Stimulated activated CD8-positive, alpha-beta memory T cell treated with anti-CD3 and anti-CD28 coated beads, Interleukin-7, amount 100 ng/mL, for 48 hours (primary cell): Measurements from ENCODE around the gene VCL.
"Not testable (repeated sequence)": the region's sequence is repeated elsewhere in the genome, so short reads cannot be mapped to it uniquely, and the experiment has no call there.

Experiments used
- DNase-seq, 2 donors: peaks; one replicate each; pipeline ENCODE4 v3.0.0-alpha.2; 2020; ENCODE audit warnings: low read depth in 1 of 2; ENCODE audit errors: extremely low read depth in 1 of 2

VCL gene

DNA sequence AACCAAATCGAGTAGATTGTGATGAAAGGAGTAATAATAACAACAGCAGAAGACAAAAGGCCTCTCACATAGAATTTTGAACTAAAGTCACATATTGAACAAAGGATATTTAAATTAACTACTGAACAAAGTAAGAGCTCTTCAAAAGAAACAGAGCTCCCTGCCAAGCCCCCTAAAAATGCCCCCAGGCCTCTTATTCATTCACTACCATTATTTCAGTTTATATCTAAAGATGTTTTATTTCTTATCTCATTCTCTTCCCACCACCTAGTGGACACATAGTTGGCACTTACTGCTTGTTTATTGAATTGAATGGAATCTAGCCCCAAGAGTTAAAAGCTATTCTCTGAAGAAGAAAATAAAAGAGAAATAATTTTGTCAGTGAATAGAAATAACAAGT, 37.4 kb downstream of the VCL start:
- DNase-seq: no peak

DNA sequence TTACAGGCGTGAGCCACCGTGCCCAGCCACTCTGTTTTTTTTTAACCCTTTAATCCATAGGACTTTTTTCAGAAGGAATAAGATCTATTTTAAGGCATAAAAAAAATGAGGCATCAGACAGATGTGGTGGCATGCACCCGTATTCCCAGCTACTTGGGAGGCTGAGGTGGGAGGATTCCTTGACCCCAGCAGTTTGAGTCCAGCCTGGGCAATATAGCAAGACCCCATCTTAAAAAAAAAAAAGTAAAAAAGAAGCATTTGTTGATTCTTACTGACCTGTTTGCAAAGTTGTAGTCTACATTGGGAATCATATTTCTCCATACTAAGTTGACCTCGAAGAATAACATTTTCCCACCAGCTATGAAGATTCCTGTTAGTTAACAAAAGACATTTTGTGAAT, 38.6 kb downstream of the VCL start:
- DNase-seq: no peak

DNA sequence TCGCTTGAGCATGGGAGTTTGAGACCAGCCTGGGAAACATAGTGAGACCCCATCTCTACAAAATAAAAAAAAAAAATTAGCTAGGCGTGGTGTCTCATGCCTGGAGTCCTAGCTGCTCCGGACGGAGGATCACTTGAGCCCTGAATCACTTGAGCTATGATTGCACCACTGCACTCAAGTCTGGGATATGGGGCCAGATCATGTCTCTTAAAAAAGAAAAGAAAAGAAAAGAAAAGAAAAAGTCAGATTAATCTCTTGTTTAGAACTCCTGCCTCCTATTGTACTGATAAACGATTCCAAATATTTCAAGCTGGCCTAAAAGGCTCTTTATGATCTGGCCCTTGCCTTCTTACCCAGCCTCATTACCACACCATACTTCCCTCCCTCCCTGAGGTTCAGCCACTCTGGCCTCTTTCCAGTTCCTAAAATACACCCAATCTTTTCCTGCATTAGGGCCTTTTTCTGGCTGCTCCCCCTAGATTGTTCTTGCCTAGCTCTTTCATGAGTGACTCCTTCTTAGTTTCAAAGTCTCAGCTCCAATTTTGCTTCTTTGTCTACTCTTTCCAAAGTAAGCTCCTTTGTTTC, 41.7 kb downstream of the VCL start:
- DNase-seq: no peak

DNA sequence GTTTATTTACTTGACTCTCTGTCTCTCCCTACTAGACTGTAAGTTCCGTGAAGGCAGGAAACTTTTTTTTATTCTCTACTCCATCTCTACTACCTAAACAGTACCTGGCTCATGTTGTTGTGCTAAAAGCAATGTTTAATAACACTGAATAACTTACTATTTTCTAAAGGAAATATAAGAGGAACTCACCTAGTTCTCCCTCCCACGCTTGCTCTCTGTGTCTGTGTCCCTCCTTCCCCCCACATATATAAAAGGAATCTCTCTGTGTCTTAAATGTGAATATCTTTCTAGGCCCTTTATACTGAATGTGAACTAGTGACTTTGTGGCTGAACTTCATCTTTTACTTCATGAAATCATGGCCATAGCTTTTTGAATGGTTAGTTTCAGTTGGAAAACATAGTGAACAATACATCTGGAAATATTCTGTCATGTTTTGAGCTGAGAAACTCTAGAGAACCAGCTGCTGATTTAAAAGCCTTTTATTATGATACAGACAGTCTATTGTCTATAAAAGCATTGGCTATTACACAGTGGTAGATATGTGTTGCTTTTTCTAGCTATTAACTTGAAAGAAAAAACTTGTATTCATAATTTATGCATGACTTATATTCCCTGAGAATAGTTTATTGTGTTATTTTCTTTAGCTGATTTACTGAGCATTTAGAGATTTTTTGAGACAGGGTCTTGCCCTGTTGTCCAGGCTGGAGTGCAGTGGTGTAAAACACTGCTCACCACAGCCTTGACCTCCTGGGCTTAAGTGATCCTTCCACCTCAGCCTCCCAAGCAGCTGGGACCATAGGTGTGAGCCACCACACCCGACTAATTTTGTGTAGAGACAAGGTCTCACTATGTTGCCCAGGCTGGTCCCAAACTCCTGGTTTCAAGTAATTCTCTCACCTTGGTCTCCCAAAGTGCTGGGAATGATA, 42.5 kb downstream of the VCL start:
- no peak for DNase-seq

DNA sequence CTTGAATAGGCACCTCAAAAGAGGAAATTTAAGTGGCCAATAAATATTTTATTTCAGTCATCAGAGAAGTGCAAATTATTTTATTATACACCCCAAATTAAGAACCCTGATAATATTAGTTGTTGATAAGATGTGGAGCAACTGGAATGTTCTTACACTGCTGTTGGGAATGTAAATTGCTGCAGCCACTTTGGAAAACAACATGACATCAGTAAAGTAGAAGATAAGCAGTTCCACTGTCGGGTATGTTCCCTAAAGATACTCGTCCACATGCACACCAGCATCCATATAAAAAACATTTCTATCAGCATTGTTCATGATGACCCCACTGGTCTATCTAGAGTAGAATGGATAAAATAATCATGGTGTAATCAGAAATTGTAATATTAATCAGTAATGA, 46.5 kb downstream of the VCL start:
- DNase-seq: no peak

GRCh38 chr10:74047304-74047703, 49.4 kb downstream of the VCL start:
- no peak for DNase-seq

- DNase-seq: no peak
Observed at GRCh38 chr10:74047871-74048270, 50.0 kb downstream of the VCL start.

- no peak for DNase-seq
Observed at GRCh38 chr10:74048433-74048832, 50.5 kb downstream of the VCL start.

- DNase-seq: no peak
Observed at GRCh38 chr10:74049955-74050354, 52.0 kb downstream of the VCL start.

DNA sequence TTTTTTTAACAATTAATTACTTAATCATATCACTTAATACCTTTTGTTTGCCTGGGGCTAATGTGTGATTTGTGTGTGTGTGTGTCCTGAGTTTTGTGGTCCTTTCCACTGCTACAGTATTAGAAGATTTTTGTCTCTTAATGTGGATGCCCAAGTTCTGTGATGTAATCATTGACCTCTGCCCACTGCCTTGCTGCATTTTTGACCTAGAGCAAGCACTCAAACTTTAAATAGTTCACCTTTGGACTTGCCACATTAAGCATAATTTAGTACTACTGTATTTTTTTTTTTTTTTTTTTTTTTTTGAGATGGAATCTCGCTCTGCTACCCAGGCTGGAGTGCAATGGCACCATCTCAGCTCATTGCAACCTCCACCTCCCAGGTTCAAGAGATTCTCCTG, 52.7 kb downstream of the VCL start:
- DNase-seq: no peak

GRCh38 chr10:74051736-74052342, 53.9 kb downstream of the VCL start:
- no peak for DNase-seq

GRCh38 chr10:74052994-74053393, 55.1 kb downstream of the VCL start:
- DNase-seq: no peak

GRCh38 chr10:74055383-74056049, 57.6 kb downstream of the VCL start:
- DNase-seq: no peak

DNA sequence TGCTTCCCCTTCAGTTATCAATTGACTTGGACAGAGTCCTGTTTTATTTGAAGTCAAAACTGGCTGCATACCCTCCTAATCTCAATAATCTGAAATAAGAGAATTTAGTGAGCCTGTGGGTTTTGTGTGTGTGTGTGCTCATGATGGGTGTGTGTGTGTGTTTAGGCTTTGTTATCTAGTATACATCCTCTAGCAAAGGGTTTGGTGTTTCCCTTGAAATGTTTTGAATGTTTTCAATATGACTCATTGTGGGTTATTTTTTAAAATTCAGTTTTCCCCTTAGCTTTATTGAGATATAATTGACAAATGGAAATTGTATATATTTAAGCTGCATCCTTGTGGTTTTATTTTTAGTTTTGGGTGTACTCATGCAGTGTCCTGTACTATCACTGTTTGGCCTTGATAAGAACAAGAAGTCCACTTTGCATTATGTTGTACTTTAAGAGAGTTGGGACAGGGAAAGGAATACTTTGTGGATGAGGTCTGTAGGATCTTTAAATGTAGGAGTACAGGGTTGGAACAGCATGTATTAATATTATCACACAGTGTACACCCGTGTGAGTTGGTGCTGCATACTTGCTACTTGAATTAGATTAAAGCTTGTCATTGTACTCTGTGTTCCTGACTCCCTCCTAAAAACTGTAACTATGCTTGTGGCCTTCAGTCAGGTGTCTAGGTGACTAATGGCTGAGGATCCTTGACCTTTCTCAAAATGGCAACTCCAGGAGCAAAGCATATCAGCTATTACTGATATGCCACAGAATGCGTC, 58.3 kb downstream of the VCL start:
- DNase-seq: no peak

DNA sequence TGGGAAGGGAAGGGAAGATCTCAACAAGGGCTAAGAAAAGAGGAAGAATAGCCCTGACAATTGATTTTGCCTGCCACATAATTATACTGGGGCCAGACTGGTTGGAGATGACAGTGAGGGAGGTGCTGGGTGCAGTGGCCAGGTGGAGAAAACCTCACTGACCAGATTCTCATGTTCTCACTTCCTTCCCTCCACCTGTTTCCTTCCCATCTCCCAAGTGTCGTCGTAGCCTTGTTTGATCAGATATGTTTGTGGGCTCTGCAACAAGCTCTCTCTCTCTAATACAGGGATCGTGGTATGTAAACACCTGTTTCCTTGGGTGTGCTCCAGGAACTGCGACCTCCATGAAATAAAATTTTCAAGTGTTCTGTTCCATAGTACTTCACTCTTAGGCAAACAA, 60.2 kb downstream of the VCL start:
- DNase-seq: no peak

GRCh38 chr10:74058658-74059057, 60.7 kb downstream of the VCL start:
- no peak for DNase-seq

- no peak for DNase-seq
Observed at GRCh38 chr10:74061104-74061503, 63.2 kb downstream of the VCL start.

- DNase-seq: not testable (repeated sequence)
Observed at GRCh38 chr10:74061978-74062377, 64.1 kb downstream of the VCL start.

- DNase-seq: no peak
Observed at GRCh38 chr10:74063256-74063655, 65.3 kb downstream of the VCL start.

DNA sequence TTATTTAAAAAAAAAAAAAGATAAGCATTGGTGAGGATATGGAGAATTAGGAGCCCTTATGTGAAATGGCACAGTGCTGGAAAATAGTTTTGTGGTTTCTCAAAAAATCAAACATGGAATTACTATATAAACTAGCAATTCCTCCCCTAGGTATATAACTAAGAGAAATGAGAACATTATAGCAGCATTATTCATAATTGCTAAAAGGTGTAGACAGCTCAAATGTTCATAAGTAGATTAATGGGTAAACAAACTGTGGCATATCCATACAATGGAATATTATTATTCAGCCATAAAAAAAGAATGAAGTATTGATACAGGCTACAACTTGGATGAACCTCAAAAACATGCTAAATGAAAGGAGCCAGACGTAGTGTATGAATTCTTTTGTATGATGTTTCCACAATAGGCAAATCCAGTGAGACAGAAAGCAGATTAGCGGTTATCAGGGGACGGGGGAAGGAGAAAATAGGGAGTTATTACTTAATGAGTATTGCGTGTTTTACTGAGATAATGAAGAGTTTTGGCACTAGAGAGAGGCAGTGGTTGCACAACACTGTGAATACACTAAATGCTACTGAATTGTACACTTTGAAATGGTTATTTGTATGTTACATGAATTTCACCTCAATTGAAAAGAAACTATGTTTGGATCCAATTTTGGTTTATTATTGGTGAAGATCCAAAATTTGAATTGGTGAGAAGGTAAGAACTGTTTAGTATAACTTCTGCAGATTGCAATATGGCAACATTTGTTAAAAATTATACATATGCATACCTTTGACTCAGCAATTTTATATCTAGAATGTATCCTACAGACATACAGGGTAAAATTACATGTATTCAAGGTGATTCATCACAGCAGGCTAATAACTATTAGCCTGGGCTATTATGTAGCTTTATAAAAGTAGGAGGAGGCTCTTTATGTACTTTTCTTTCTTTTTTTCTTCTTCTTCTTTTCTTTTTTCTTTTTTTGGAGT, 69.7 kb downstream of the VCL start:
- DNase-seq: no peak
